CD4-positive, alpha-beta T cell treated with Interleukin-12 subunit alpha and Interleukin-12 subunit beta, for 1 hour (primary cell): ENCODE measurements around the gene HBS1L.
"Not testable (repeated sequence)": the region's sequence is repeated elsewhere in the genome, so short reads cannot be mapped to it uniquely, and the experiment has no call there.

ENCODE experiments used
- DNase-seq: peaks from one replicate; pipeline ENCODE4 v3.0.0-alpha.2; 2020

The HBS1L gene

DNA sequence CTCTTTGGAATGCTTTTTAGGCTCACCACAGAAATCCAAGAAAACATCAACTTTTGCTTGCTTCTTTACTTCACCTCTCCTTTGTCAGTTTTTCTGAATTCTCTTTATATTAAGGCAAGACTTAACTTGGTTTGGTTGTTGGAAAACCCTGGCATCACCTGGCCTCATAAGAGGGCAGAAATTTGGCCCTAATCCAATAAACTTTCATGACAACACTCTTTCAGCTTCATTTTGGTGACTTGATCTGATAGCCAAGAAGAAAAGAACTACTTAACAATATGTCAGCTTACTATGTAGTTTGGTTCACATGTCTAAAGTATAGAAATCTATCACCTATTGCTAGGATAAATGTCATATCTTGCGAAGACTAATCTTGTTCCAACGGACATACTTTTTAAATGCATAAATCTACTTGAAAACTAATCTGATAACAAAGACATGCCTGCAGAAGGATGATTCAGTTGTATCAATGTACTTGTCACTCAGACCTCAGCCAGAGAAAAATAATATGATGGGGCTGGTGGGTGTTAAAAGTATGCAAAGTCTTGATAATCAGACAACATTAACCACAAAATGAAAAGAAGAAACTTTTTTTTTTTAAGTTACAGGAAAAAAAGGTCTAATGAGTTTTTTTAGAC, 19.3 kb upstream of the HBS1L start:
- no peak for DNase-seq

DNA sequence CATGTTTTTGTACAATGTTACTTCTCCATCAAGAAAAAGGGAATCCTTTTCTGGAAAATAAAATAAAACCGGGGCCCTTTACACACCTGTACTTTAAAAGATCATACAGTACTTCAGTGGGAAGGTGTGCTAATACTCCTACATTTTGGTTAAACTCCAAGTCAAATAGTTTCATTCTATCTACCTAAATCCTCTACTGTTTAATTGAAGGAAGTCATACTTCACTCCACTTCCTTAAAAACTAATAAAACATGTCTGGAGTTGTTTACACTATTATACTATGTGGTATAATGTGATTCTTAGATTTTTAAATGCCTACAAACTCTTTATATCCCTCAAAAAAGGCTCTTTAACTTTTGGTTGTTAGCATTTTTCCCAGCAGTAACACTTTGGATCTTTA, 18.6 kb upstream of the HBS1L start:
- no peak for DNase-seq

GRCh38 chr6:135072753-135073152, 18.1 kb upstream of the HBS1L start:
- no peak for DNase-seq

GRCh38 chr6:135071541-135071940, 16.9 kb upstream of the HBS1L start:
- no peak for DNase-seq

DNA sequence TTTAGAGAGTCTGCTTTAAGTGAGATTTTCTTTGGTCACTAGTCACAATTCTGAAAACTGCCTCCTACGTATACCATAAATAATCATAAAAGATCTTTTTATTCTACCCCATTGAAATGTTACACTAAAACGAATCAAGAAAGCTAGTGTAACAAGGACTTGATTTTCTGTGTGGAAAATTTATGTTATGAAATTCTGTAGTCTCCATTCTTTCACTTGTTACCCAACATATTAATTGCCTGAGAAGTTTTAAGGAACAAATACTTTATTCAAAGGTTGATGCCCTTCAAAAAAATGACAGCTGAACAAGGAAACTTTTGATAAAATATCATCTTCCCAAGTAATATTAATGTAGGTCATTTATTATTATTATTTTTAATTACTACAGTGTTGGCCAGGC, 13.3 kb upstream of the HBS1L start:
- DNase-seq = no peak

GRCh38 chr6:135066806-135067205, 12.2 kb upstream of the HBS1L start:
- no peak for DNase-seq

- no peak for DNase-seq
Observed at GRCh38 chr6:135066397-135066796, 11.8 kb upstream of the HBS1L start.

DNA sequence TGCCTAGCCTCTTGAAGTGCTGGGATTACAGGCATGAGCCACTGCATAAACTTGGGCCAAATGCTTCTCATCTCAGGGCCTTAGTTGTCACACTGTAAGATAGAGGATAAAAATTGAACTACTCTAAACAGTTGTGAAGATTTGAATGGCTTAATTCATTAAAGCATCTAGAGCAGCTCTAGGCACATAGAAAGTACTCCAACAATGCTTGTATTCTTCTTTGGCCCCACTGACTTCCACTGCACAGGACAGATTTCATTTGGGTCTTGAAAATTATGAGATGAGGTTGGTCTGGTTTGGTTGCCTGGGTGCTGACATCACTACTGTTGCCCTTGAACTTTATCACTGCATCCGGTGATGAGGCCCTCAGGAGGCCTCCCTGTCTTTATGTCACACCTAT, 10.0 kb upstream of the HBS1L start:
- no peak for DNase-seq

DNA sequence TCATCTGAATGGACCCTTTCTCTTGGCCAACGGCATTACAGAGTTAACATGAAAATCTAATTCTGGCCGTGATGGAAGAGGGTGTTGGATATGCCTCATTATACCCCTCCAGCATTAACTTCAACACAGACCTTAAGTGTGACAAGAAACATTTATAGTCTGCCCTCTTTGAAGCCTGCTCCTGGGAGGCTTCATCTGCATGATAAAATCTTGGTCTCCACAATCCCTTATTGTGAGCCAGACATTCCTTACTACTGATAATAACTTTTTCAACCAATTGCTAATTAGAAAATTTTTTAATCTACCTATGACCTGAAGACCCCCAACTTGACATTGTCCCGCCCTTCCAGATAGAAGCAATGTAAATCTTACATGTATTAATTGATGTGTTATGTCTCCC, 9.3 kb upstream of the HBS1L start:
- no peak for DNase-seq

DNA sequence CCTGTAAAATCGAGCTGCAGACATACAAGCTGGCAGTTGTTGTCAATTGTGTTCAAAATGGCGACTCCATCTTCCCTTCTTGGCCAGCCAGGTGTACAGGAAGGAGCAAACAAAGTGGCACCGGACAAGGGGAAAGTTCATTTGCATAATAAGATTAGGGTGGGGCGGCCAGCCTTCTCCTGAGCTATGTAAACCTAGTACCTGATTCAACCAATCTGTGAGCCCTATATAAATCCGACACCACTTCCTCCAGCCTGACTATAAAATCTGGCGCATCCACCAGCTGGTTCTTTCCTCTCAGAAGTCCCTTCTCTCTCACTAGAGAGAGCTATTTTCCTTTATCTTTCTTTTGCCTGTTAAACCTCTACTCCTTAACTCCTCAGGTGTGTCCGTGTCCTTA, 8.1 kb upstream of the HBS1L start:
- DNase-seq = no peak

DNA sequence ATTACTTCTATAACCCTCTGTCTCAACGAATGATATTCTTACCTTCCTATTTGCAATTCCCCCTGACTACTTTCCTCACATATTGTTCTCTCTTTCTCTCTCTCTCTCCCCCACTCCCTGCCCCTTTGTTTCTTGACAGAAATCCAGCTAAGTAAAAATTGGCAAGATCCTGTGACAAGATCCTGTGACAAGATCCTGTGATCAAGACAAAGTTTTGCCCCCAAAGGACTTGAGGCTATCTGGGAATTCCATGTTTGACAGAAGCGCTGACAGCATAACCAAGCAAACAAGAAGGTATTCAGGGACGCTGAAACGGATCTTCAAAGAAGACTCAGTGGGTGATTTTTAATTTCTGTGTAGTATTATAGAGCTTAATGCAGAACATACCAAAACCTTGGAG, 5.5 kb upstream of the HBS1L start:
- no peak for DNase-seq

GRCh38 chr6:135058299-135058698, 3.7 kb upstream of the HBS1L start:
- not testable (repeated sequence) for DNase-seq

DNA sequence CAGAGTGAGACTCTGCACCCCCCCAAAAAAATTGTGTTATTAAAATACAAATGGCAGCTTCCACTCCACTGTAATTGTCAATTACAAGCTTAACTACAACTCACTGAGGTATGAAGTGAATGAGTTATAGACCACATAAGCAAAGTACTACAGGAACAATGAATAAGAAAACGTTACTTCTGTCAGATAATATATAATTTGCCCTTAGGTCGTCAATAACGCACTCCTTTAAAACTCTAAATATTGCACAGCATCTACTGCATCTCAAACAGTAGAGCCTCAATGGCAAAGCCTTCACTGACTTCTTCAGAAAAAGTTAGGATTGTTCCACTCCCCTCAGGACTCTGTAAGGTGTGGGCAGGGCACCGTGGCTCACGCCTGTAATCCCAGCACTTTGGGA, 2.0 kb upstream of the HBS1L start:
- DNase-seq = no peak

GRCh38 chr6:135054226-135054568, 425 bp downstream of the HBS1L start:
- no peak for DNase-seq

GRCh38 chr6:135053406-135053805, 1.2 kb downstream of the HBS1L start:
- no peak for DNase-seq

DNA sequence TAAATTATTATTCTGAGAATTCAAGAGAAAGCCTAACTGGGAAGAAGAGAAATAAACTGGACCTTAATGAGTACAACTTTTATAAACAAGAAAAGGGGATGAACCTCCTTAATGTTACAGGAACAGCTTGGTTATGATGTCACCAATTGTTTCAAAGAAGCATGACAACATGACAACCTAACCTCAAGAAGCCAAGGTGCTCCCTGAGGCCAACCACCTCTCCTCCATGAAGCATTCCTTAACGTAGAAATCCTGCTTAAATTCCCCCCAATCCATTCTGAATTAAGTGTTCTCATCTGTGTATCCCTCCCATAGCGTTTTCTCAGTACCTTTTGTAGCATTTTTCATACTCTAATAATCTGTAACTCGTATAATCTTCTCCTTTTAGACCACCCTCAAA, 1.7 kb downstream of the HBS1L start:
- no peak for DNase-seq

GRCh38 chr6:135048915-135049314, 5.7 kb downstream of the HBS1L start:
- DNase-seq = no peak

DNA sequence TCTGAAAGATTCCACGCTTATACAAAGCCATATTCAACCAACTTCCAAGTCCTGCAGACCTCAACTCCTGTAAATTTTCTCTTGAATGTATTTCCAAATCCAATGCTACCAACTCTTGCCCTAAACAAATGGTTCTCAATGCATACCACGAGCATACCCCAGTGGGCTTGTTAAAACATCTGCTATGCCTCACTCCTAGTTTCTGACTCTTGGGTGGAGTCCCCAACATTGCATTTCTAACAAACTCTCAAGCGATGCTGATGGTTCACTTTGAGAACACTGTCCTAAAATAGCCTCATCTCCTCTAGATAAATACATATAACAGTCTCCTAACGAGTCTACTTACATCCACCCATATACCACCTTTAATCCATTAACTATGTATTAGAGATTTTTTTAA, 7.3 kb downstream of the HBS1L start:
- DNase-seq = no peak

DNA sequence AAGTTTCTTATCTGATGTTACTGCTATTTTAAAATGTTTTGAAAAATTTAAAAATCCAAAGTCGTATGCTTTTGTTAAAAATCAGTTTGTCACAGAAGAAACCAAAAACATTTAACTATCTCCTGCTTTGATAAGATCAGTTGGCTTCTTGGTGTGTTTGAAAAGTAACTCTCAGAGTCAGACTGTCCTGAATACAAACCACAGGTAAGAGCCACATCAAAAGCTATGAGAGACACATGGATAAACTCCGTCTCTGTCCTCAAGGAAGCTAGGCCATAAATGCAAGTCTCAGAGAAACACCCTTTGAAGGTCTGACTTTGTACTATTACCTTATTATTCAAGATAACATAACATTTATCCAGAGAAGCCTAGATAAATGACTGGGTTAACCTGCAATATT, 7.7 kb downstream of the HBS1L start:
- peak; percentile 25 for DNase-seq

- DNase-seq = no peak
Observed at GRCh38 chr6:135044639-135045038, 10.0 kb downstream of the HBS1L start.

DNA sequence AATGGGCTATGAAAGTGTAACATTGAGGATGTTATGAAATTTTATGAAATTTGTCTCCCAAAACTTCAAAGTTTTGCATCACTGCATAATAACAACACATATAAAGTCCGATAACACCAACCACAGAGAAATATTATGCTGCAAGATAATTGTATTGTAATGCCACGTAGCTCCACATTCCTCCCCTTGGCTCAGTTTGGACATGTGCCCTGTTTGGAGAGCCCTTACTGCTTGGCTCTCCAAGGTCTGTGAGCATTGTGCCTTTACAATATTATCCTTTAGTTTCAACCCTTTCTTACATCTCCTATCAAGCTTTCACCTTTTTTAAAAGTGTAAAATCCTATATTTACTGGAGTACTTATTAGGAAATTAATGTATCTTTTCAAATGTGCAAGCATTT, 10.8 kb downstream of the HBS1L start:
- no peak for DNase-seq

GRCh38 chr6:135043364-135043763, 11.3 kb downstream of the HBS1L start:
- DNase-seq = no peak

GRCh38 chr6:135038335-135038734, 16.3 kb downstream of the HBS1L start:
- DNase-seq = no peak

DNA sequence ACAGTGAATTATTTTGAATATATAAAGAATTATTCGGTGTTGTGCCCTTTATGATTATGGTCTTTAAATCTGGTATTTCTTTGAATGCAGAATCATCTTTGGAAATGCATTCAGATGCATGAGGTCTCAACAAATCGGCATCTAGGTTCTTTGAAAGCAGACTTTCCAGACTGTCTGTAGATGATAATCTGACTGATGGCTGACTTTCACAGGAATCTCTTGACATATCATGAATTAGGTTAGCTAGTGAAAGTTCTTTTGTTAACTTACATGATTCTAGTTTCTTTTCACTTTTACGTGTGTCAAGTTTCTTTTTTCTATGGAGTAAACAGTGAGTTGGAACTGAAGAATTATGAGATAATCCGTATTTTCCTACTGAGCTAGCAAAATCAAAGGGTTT, 17.1 kb downstream of the HBS1L start:
- no peak for DNase-seq

DNA sequence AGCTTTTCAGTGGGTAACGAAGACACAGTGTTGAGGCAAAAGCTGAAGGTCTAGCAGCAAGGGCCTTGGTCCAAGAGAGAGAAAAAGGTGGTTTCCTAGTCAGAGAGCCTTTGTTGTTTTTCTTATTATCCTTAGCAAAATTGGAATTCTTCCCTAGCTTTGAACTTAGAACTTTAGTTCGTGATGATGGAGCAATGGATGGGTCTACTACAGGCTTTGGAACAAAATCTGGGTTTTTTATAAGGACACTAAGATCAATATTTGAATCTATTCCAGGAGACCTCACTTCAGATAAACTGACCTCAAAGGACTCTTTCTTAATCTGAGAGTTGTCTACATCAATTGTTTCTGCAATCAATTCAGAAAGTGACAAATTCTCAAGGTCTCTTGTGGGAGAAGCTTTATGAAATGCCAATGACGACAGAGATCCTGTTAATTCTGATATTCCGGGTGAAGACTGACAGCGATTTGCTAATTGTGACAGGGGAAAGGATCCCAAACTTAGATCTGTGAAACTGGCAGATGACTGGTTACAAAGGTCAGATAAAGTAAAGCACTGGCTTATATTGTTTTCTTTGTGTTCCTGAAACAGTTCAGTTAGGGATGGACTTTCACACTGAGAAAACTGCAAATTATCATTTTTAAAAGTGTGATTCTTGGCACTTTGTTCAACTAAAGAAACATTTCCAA, 17.7 kb downstream of the HBS1L start:
- no peak for DNase-seq
